LNCaP clone FGC (cell line): ENCODE data around the gene LAS1L.
"Not testable (repeated sequence)": the region's sequence is repeated elsewhere in the genome, so short reads cannot be mapped to it uniquely, and the experiment has no call there.

ENCODE experiments used
- DNase-seq: peaks from one replicate; pipeline ENCODE4 v3.0.0-alpha.2; 2011; ENCODE audit warnings: low read depth
- H3K4me3 ChIP-seq: 2 replicates; pipeline ENCODE4 v1.5.1; 2011; ENCODE audit warnings: mild to moderate bottlenecking, low read depth, low read length, control low read depth
- CTCF ChIP-seq: IDR thresholded peaks from 2 replicates; pipeline ENCODE4 v1.5.1; 2012; ENCODE audit warnings: mild to moderate bottlenecking; ENCODE audit not compliant: control insufficient read depth, insufficient read depth; ENCODE audit errors: extremely low read depth

The LAS1L gene

GRCh38 chrX:65491620-65492019, 43.0 kb downstream of the LAS1L start:
- DNase-seq = no peak
- TF ChIP-seq CTCF = no peak

GRCh38 chrX:65488495-65488894, 46.1 kb downstream of the LAS1L start:
- no peak for DNase-seq
- no peak for TF ChIP-seq CTCF
- H3K4me3 ChIP-seq = no peak overlapping the region

More at GRCh38 chrX:65491620-65492019, 43.0 kb downstream of the LAS1L start:
- no peak overlapping the region for H3K4me3 ChIP-seq

- no peak for DNase-seq
- TF ChIP-seq CTCF = no peak
- no peak overlapping the region for H3K4me3 ChIP-seq
Observed at GRCh38 chrX:65480960-65481359, 53.6 kb downstream of the LAS1L start.

- DNase-seq, H3K4me3 ChIP-seq: not testable (repeated sequence)
Observed at GRCh38 chrX:65479102-65479501, 55.5 kb downstream of the LAS1L start.

- no peak overlapping the region for H3K4me3 ChIP-seq
- DNase-seq = no peak
- TF ChIP-seq CTCF = no peak
Observed at GRCh38 chrX:65476564-65476963, 58.0 kb downstream of the LAS1L start.

GRCh38 chrX:65463550-65463949, 71.0 kb downstream of the LAS1L start:
- no peak for TF ChIP-seq CTCF
- DNase-seq = no peak
- H3K4me3 ChIP-seq = no peak overlapping the region
